Activated B cell treated with CpG ODN at 0.5 μM for 24 hours (primary cell): ENCODE data around the gene BUD13. TPM values are rescaled to one million over a fixed set of nuclear protein-coding genes. Genes with fewer than 3 reads are reported as not detected.
A peak's percentile ranks its signal among the peaks of the same experiment; 100 is the strongest.

Experiments used
- ATAC-seq: fragments of 200-7000 bp; cut with Tn5 transposase; one replicate; pipeline ENCODE4 v1.10.0; 2021; ENCODE audit warnings: low read depth, mild to moderate bottlenecking, moderate library complexity
- CTCF ChIA-PET: fragments of 350-600 bp; sonication (Branson Sonifier 250); formaldehyde crosslinking; loops from one replicate; lab custom pipeline; 2021; ENCODE audit warnings: antibody characterized with exemption; lab: Charles Lee
- POLR2A ChIA-PET: fragments of 350-600 bp; sonication (Branson Sonifier 250); formaldehyde crosslinking; loops from one replicate; lab custom pipeline; 2021; ENCODE audit warnings: antibody characterized with exemption; lab: Charles Lee
- DNase-seq: peaks from one replicate; pipeline ENCODE4 v3.0.0; 2022
- H3K27ac Mint-ChIP-seq: one replicate; pipeline ENCODE4 v1.8.0; 2020; ENCODE audit warnings: mixed read lengths
- H3K27me3 Mint-ChIP-seq: one replicate; pipeline ENCODE4 v1.8.0; 2021; ENCODE audit warnings: mixed read lengths
- H3K36me3 Mint-ChIP-seq: one replicate; pipeline ENCODE4 v1.8.0; 2021; ENCODE audit warnings: low read depth, mixed read lengths
- H3K4me1 Mint-ChIP-seq: one replicate; pipeline ENCODE4 v1.8.0; 2021; ENCODE audit warnings: mixed read lengths
- H3K4me3 Mint-ChIP-seq: one replicate; pipeline ENCODE4 v1.8.0; 2020; ENCODE audit warnings: mild to moderate bottlenecking, mixed read lengths
- H3K9me3 Mint-ChIP-seq: one replicate; pipeline ENCODE4 v1.8.0; 2020; ENCODE audit warnings: mixed read lengths
- intact Hi-C: fragments of 100-400 bp; cut with micrococcal nuclease; formaldehyde crosslinking; loops from one replicate; pipeline ENCODE4 v1.15.1; 2024
- total RNA-seq: library from RNA; stranded (reverse); gene quantifications from 2 replicates; pipeline ENCODE4 v1.2.3, GENCODE V29; 2022
- TF ChIP-seq, protein P1 (sequence below): fragments of 200-600 bp; IDR thresholded peaks from one replicate; pipeline ENCODE4 v1.8.0; 2022; ENCODE audit warnings: antibody characterized with exemption, mild to moderate bottlenecking

Gene BUD13
- 18.4 and 18.8 TPM in 2 replicates for total RNA-seq

DNA sequence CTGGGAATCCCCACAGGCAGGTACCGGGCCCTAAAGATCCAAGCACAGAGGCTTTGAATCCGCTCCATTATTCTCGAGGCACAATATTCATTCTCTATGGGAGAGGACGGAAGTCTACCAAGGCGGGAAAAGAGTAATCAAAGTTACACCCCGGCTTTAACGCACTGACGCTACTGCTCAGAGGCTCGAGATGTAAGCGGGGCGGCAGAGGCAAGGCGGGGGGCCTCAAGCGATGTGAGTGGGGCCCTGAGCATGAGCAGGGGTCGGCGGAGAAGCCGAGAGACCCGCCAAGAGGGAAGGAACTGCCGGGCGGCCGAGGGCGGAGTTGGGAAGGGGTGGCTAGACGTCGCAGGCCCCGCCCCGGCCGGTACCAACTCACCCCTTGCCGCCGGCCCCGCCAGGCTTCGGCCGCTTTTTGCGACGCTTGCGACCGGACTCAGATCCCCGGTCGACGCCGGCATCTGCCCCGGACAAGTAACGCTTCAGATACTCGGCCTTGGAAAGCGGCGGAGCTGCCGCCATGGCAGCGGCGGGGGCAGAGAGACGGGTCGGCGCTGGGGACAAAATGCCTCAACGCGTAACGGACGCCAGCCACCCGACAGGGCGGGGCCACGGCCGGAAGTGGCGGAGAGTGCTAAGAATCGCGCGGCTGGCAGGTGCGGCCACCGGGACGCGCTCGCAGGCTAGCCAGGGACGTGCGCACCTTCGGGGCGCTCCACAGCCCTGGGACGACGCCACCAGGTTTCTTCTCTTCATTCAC, at the start of gene BUD13:
Gene BUD13 (minus strand): TSS at position 545 of the 760 bp plus-strand sequence. CDS start 23 bp downstream, at position 522.
- ChIA-PET POLR2A (interaction anchor here (0.5 to 7.4 kb wide), 8 partner anchors 12 to 459 kb away, joined by 3 to 52 read pairs (median 4); partner anchors contain the start of genes PAFAH1B2, PCSK7 and ZPR1), CTCF (interaction anchor here (0.6 to 2.1 kb wide), 2 partner anchors 15 to 19 kb away, joined by 3 to 6 read pairs; partner anchors contain the start of gene APOA5)
- Mint-ChIP-seq H3K27ac (peak within 1 kb of the TSS; percentile 96), H3K27me3 (no peaks in the 10 kb centered on the region), H3K4me1 (peaks cover 37% of the 10 kb centered on the region), H3K4me3 (peak within 1 kb of the TSS; percentile 98), H3K9me3 (no peaks in the 10 kb centered on the region), H3K36me3 (peaks cover 38% of the 10 kb centered on the region)
- intact Hi-C loops: loop anchor here (1.0 to 5.0 kb wide), 7 partner anchors 16 to 555 kb away; partner anchors contain the start of genes CEP164, SIDT2, SIK3 and ZPR1
- TF ChIP-seq, protein P1, sequence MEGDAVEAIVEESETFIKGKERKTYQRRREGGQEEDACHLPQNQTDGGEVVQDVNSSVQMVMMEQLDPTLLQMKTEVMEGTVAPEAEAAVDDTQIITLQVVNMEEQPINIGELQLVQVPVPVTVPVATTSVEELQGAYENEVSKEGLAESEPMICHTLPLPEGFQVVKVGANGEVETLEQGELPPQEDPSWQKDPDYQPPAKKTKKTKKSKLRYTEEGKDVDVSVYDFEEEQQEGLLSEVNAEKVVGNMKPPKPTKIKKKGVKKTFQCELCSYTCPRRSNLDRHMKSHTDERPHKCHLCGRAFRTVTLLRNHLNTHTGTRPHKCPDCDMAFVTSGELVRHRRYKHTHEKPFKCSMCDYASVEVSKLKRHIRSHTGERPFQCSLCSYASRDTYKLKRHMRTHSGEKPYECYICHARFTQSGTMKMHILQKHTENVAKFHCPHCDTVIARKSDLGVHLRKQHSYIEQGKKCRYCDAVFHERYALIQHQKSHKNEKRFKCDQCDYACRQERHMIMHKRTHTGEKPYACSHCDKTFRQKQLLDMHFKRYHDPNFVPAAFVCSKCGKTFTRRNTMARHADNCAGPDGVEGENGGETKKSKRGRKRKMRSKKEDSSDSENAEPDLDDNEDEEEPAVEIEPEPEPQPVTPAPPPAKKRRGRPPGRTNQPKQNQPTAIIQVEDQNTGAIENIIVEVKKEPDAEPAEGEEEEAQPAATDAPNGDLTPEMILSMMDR: no peak
- ATAC-seq: peak; percentile 89
- DNase-seq: peak; percentile 96

DNA sequence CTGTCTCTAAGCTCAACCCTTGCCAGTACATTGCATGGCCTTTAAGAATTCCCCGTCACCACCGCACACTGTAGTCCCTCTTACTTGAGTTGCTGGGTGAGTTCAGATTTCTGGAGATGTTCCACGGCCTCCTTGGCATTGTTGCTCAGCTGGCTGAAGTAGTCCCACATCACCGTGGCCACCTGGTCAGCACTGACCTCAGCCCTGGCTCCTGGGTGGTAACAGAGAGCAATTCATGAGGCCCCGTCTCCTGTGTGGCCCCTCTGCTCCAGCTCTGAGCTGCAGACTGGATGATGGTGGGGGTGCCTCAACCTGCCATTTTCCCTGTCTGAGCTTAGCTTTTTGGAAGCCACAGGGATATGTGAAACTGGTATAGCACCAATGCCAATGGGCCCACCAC, 49.8 kb upstream of the BUD13 start:
- no peaks in the 10 kb centered on the region for H3K4me1 Mint-ChIP-seq
- intact Hi-C loops: no loop called here
- TF ChIP-seq, protein P1: no peak
- no peak overlapping the region for H3K4me3 Mint-ChIP-seq
- no peak for ATAC-seq
- H3K27me3 Mint-ChIP-seq: peaks cover 3% of the 10 kb centered on the region
- no peak for DNase-seq
- no peaks in the 10 kb centered on the region for H3K36me3 Mint-ChIP-seq
- H3K9me3 Mint-ChIP-seq: no peaks in the 10 kb centered on the region
- H3K27ac Mint-ChIP-seq: no peak overlapping the region
- CTCF ChIA-PET: no interaction called here
- POLR2A ChIA-PET: no interaction called here

- no peaks in the 10 kb centered on the region for H3K36me3 Mint-ChIP-seq
- ChIA-PET CTCF (interaction anchor here (1.0 kb wide), 1 partner anchor 15 kb away, joined by 3 read pairs; no protein-coding TSS in a partner anchor), POLR2A (no interaction called here)
- peaks cover under 1% of the 10 kb centered on the region for H3K27me3 Mint-ChIP-seq
- no peak for ATAC-seq
- DNase-seq: no peak
- no peaks in the 10 kb centered on the region for H3K4me1 Mint-ChIP-seq
- no peak overlapping the region for H3K4me3 Mint-ChIP-seq
- TF ChIP-seq, protein P1: no peak
- no peaks in the 10 kb centered on the region for H3K9me3 Mint-ChIP-seq
- intact Hi-C loops: no loop called here
- H3K27ac Mint-ChIP-seq: no peak overlapping the region
These were observed 48.5 kb upstream of the BUD13 start for GRCh38 chr11:116821050-116821918.

- H3K4me1 Mint-ChIP-seq: no peaks in the 10 kb centered on the region
- CTCF ChIA-PET: no interaction called here
- H3K27ac Mint-ChIP-seq: no peak overlapping the region
- no peaks in the 10 kb centered on the region for H3K36me3 Mint-ChIP-seq
- intact Hi-C loops: no loop called here
- POLR2A ChIA-PET: no interaction called here
- ATAC-seq (no peak), DNase-seq (no peak)
- H3K4me3 Mint-ChIP-seq: no peak overlapping the region
- H3K9me3 Mint-ChIP-seq: no peaks in the 10 kb centered on the region
- H3K27me3 Mint-ChIP-seq: no peaks in the 10 kb centered on the region
- TF ChIP-seq, protein P1: no peak
These were observed 46.3 kb upstream of the BUD13 start for GRCh38 chr11:116819049-116819448.
